PC-3 (cell line): ENCODE results near the gene TENM4. TPM values are rescaled to one million over a fixed set of nuclear protein-coding genes. Genes with fewer than 3 reads are reported as not detected.
A peak's percentile ranks its signal among the peaks of the same experiment; 100 is the strongest.

ENCODE experiments used
- ATAC-seq: fragments of 200-7000 bp; cut with Tn5 transposase; 2 replicates; pipeline ENCODE4 v1.9.1; 2020; ENCODE audit warnings: mild to moderate bottlenecking, moderate library complexity
- BruUV-seq: library from RNA; stranded (reverse); fragments of 400-500 nt; replicated peaks from 2 replicates; lab custom pipeline; 2021; lab: Mats Ljungman, UMichigan
- CTCF ChIA-PET: fragments of 300-600 bp; sonication (Branson Sonifier 250); formaldehyde crosslinking; loops from one replicate; lab custom pipeline; 2022; ENCODE audit warnings: antibody characterized with exemption; lab: Charles Lee
- POLR2A ChIA-PET: fragments of 300-600 bp; sonication (Branson Sonifier 250); formaldehyde crosslinking; loops from one replicate; lab custom pipeline; 2022; ENCODE audit warnings: antibody characterized with exemption; ENCODE audit not compliant: unreplicated experiment; lab: Charles Lee
- DNase-seq: peaks from one replicate; pipeline ENCODE4 v3.0.0-alpha.2; 2015
- H2AFZ ChIP-seq: fragments of 300-600 bp; sonication (generic); 2 replicates; pipeline ENCODE4 v1.6.0; 2016; ENCODE audit warnings: antibody characterized with exemption, low read length
- H3F3A ChIP-seq: fragments of 300-600 bp; sonication (generic); one replicate; pipeline ENCODE4 v1.6.0; 2017; ENCODE audit warnings: antibody characterized with exemption, low read length, control low read depth, mild to moderate bottlenecking; ENCODE audit not compliant: unreplicated experiment
- H3K27ac ChIP-seq: fragments of 300-600 bp; sonication (generic); 2 replicates; pipeline ENCODE4 v1.5.1; 2016; ENCODE audit warnings: mild to moderate bottlenecking, low read length
- H3K27me3 ChIP-seq: fragments of 300-600 bp; sonication (generic); 2 replicates; pipeline ENCODE4 v1.6.1; 2016; ENCODE audit warnings: low read length, mixed read lengths
- H3K36me3 ChIP-seq: fragments of 300-600 bp; sonication (generic); 2 replicates; pipeline ENCODE4 v1.6.1; 2016; ENCODE audit warnings: low read depth, mixed run types, low read length, mixed read lengths
- H3K4me1 ChIP-seq: fragments of 300-600 bp; sonication (generic); 2 replicates; pipeline ENCODE4 v1.5.1; 2016; ENCODE audit warnings: low read length; ENCODE audit not compliant: insufficient read depth
- H3K4me2 ChIP-seq: fragments of 300-600 bp; sonication (generic); 2 replicates; pipeline ENCODE4 v1.6.0; 2016; ENCODE audit warnings: low read length
- H3K4me3 ChIP-seq: fragments of 300-600 bp; sonication (generic); 2 replicates; pipeline ENCODE4 v1.5.1; 2016; ENCODE audit warnings: mild to moderate bottlenecking, low read length, mixed read lengths
- H3K79me2 ChIP-seq: fragments of 300-600 bp; sonication (generic); 2 replicates; pipeline ENCODE4 v1.6.1; 2017; ENCODE audit warnings: low read length, mixed read lengths
- H3K9ac ChIP-seq: fragments of 300-600 bp; sonication (generic); 2 replicates; pipeline ENCODE4 v1.6.0; 2016; ENCODE audit warnings: mild to moderate bottlenecking, low read length
- H3K9me2 ChIP-seq: fragments of 300-600 bp; sonication (generic); replicated peaks from 2 replicates; pipeline ENCODE4 v1.6.1; 2016; ENCODE audit warnings: mixed run types, low read length, mixed read lengths
- H3K9me3 ChIP-seq: fragments of 300-600 bp; sonication (generic); 2 replicates; pipeline ENCODE4 v1.6.1; 2016; ENCODE audit warnings: low read length, mixed read lengths
- H4K20me1 ChIP-seq: fragments of 300-600 bp; sonication (generic); 2 replicates; pipeline ENCODE4 v1.6.1; 2016; ENCODE audit warnings: low read length, mixed read lengths
- CTCF ChIP-seq: fragments of 300-600 bp; sonication (generic); conservative IDR thresholded peaks from 2 replicates; pipeline ENCODE4 v1.5.1; 2017; ENCODE audit warnings: antibody characterized with exemption, low read depth, mild to moderate bottlenecking, low read length
- EZH2 ChIP-seq: fragments of 300-600 bp; sonication (generic); IDR thresholded peaks from one replicate; pipeline ENCODE4 v1.6.1; 2017; ENCODE audit warnings: antibody characterized with exemption, mild to moderate bottlenecking, low read length; ENCODE audit not compliant: unreplicated experiment
- EZH2phosphoT487 ChIP-seq: fragments of 300-600 bp; sonication (generic); IDR thresholded peaks from 2 replicates; pipeline ENCODE4 v1.6.1; 2018; ENCODE audit warnings: mild to moderate bottlenecking, antibody characterized with exemption, low read length, borderline replicate concordance
- intact Hi-C: fragments of 100-400 bp; cut with micrococcal nuclease; formaldehyde crosslinking; loops from 2 replicates; pipeline ENCODE4 v1.9.0; 2023
- total RNA-seq: library from RNA; depleted of rRNA; stranded (reverse); fragments of >200 nt; gene quantifications from 2 replicates; pipeline ENCODE4 v1.2.3, GENCODE V29; 2014

Gene TENM4
- total RNA-seq, 1 experiment from 2014 or later: 19.7 TPM

DNA sequence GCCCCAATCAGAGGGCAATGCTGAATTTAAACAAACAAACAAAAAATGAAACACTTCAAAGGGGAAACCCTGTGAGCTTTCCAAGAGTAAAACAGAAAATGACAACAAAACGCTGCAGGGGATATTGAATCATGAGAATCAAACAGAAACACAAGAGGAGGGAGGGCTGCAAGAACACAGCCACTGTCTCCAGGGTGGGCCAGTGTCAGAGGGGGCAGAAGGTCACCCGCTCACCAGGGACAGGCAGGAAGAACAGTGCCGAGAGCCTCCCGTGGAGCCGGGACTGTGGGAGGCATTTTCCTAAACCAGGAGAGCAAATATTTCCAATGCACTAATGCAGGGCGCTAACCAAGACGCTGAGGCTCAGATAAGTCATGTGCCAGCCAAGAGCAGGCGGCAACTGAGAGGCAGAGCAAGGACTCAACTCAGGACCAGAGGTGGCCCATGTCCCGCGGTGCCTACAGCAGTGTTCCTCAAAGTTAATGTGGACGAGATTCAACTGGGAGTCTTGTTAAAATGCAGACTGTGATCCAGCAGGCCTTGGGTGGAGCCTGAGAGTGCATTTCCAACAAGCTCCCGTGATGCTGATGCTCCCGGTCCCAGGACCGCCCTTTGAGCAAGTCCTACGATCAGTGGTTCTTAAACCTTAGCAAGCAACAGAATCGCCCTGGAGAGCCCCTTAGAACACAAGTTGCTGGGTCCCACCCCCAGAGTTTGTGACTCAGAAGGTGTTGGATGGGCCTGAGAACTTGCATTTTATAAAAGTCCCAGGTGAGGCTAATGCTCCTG, 197.2 kb downstream of the TENM4 start:
- Histone ChIP-seq H4K20me1 (no peaks in the 10 kb centered on the region), H3K4me2 (peak overlapping the region; percentile 37; the same call in 1 of the 2 replicates), H3K4me3 (no peak overlapping the region), H3K4me1 (peaks cover 18% of the 10 kb centered on the region), H3K9me2 (no peaks in the 10 kb centered on the region), H3F3A (no peaks in the 10 kb centered on the region), H2AFZ (no peak overlapping the region), H3K36me3 (no peaks in the 10 kb centered on the region), H3K9me3 (no peaks in the 10 kb centered on the region), H3K79me2 (no peaks in the 10 kb centered on the region), H3K9ac (no peak overlapping the region), H3K27ac (peak overlapping the region; percentile 29), H3K27me3 (peaks cover 8% of the 10 kb centered on the region; the same call in 1 of the 2 replicates)
- ChIA-PET CTCF (no interaction called here), POLR2A (no interaction called here)
- DNase-seq (no peak), ATAC-seq (no peak)
- BruUV-seq: no TSS peak
- intact Hi-C loops: no loop called here
- no peak for TF ChIP-seq EZH2

GRCh38 chr11:79242616-79243015, 198.2 kb downstream of the TENM4 start:
- Histone ChIP-seq H3K79me2 (no peaks in the 10 kb centered on the region), H3F3A (no peaks in the 10 kb centered on the region), H3K36me3 (no peaks in the 10 kb centered on the region), H3K4me2 (no peak overlapping the region), H3K4me3 (no peak overlapping the region), H2AFZ (no peak overlapping the region), H3K27me3 (peaks cover 4% of the 10 kb centered on the region; the same call in 1 of the 2 replicates), H3K9me2 (no peaks in the 10 kb centered on the region), H3K4me1 (peaks cover 18% of the 10 kb centered on the region), H3K27ac (no peak overlapping the region), H3K9me3 (no peaks in the 10 kb centered on the region), H3K9ac (no peak overlapping the region), H4K20me1 (no peaks in the 10 kb centered on the region)
- ChIA-PET CTCF (no interaction called here), POLR2A (no interaction called here)
- DNase-seq: no peak
- ATAC-seq: no peak
- intact Hi-C loops: no loop called here
- no peak for TF ChIP-seq EZH2phosphoT487
- no peak for TF ChIP-seq CTCF
- no peak for TF ChIP-seq EZH2
- no TSS peak for BruUV-seq

DNA sequence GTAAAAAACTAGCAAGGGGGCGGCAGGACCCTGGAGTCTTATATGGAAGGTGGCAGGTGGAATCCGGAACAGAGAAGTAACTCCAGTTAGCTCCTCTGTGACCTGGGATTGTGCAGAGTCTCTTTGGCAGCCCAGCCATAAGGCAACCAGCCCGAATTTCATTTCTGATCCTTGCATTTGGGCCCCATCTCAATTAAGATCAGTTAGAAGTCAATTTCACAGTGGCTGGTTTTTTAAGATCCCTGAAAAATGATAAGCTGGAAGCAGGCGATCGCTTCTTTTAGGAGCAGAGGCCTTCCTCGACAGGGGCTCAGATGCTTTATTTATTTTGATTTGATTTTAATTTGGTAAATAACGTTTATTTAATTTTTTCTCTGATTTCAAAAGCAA, 199.0 kb downstream of the TENM4 start:
- Histone ChIP-seq H3K4me3 (no peak overlapping the region), H4K20me1 (no peaks in the 10 kb centered on the region), H3K79me2 (no peaks in the 10 kb centered on the region), H3K36me3 (no peaks in the 10 kb centered on the region), H2AFZ (no peak overlapping the region), H3K9ac (no peak overlapping the region), H3K27me3 (peaks cover 6% of the 10 kb centered on the region; the same call in 1 of the 2 replicates), H3K9me3 (no peaks in the 10 kb centered on the region), H3K9me2 (no peaks in the 10 kb centered on the region), H3K4me1 (peaks cover 18% of the 10 kb centered on the region), H3K4me2 (no peak overlapping the region), H3K27ac (no peak overlapping the region), H3F3A (no peaks in the 10 kb centered on the region)
- DNase-seq (no peak), ATAC-seq (no peak)
- ChIA-PET CTCF (no interaction called here), POLR2A (no interaction called here)
- no peak for TF ChIP-seq EZH2phosphoT487
- no peak for TF ChIP-seq EZH2
- TF ChIP-seq CTCF: no peak
- BruUV-seq: no TSS peak
- intact Hi-C loops: no loop called here
